HG02798 (cell line): Measurements from ENCODE around the gene AP5Z1.

Source experiments
- ATAC-seq: cut with Tn5 transposase; IDR thresholded peaks from one replicate; pipeline ENCODE4 v1.9.1; 2021; ENCODE audit warnings: mild to moderate bottlenecking; ENCODE audit not compliant: unreplicated experiment, poor library complexity

The AP5Z1 gene

GRCh38 chr7:4745971-4746919 is 29.2 kb upstream of the AP5Z1 start:
- ATAC-seq: no peak

GRCh38 chr7:4747013-4747412 is 28.4 kb upstream of the AP5Z1 start:
- no peak for ATAC-seq

- ATAC-seq: no peak
These were observed 27.7 kb upstream of the AP5Z1 start for GRCh38 chr7:4747746-4748145.

- no peak for ATAC-seq
These were observed 27.2 kb upstream of the AP5Z1 start for GRCh38 chr7:4748231-4748681.

- ATAC-seq: no peak
These were observed 26.1 kb upstream of the AP5Z1 start for GRCh38 chr7:4749363-4749762.

- ATAC-seq: no peak
These were observed 25.6 kb upstream of the AP5Z1 start for GRCh38 chr7:4749798-4750197.

GRCh38 chr7:4751398-4751947 is 23.9 kb upstream of the AP5Z1 start:
- ATAC-seq: no peak

- ATAC-seq: peak; percentile 86
These were observed 21.6 kb upstream of the AP5Z1 start for GRCh38 chr7:4753598-4754432.

GRCh38 chr7:4754433-4755010 is 20.9 kb upstream of the AP5Z1 start:
- ATAC-seq: no peak

- ATAC-seq: no peak
These were observed 20.4 kb upstream of the AP5Z1 start for GRCh38 chr7:4755045-4755444.

GRCh38 chr7:4758111-4758510 is 17.3 kb upstream of the AP5Z1 start:
- no peak for ATAC-seq

GRCh38 chr7:4758791-4759190 is 16.6 kb upstream of the AP5Z1 start:
- no peak for ATAC-seq

GRCh38 chr7:4759211-4759610 is 16.2 kb upstream of the AP5Z1 start:
- ATAC-seq: no peak

GRCh38 chr7:4760952-4761351 is 14.5 kb upstream of the AP5Z1 start:
- ATAC-seq: no peak

GRCh38 chr7:4762121-4763055 is 13.0 kb upstream of the AP5Z1 start:
- no peak for ATAC-seq

- no peak for ATAC-seq
These were observed 12.2 kb upstream of the AP5Z1 start for GRCh38 chr7:4763091-4763793.

- no peak for ATAC-seq
These were observed 11.6 kb upstream of the AP5Z1 start for GRCh38 chr7:4763794-4764185.

- ATAC-seq: no peak
These were observed 10.9 kb upstream of the AP5Z1 start for GRCh38 chr7:4764402-4765007.
